ENCODE results near the gene CTBP2. TPM values are rescaled to one million over a fixed set of nuclear protein-coding genes. Genes with fewer than 3 reads are reported as not detected.

The CTBP2 gene
- total RNA-seq, 4 donors from 2014 or later, result 92.4 to 136 (median 125) TPM

DNA sequence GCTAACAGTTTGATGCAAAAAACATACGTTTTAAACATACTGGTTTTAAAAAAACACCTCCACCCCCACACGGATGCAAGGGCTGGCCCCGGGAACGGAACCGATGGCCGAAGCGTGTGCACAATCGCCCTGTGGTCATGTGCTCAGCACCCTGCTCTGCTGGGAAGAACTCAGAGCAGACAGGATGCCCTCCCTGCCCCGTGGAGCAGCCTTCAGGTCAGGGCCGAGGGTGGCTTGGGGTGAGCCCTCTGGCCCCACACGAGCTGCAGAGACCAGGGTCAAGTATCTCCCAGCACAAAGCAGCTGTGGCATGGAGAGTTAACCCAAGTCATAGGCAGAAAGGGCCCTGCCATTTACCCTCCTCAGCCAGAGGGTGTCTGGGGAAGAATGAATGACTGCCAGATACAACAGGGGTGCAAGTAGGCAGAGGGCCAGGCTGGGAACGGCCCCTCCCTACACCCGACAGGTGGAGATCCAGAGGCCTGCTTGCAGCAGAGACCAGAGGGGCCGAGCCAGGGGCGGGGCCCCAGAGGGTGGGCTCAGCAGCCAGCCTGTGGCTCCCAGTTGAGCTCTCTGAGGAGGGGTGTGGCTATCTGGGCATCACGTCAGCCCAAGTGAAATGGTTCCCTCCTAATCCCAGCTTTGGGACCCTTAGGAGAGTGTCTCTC lies 161.6 kb downstream of the CTBP2 start:
- TF ChIP-seq POLR2A (IDR thresholded peaks at IDR 0.05), result no peak
- TF ChIP-seq, protein P1, sequence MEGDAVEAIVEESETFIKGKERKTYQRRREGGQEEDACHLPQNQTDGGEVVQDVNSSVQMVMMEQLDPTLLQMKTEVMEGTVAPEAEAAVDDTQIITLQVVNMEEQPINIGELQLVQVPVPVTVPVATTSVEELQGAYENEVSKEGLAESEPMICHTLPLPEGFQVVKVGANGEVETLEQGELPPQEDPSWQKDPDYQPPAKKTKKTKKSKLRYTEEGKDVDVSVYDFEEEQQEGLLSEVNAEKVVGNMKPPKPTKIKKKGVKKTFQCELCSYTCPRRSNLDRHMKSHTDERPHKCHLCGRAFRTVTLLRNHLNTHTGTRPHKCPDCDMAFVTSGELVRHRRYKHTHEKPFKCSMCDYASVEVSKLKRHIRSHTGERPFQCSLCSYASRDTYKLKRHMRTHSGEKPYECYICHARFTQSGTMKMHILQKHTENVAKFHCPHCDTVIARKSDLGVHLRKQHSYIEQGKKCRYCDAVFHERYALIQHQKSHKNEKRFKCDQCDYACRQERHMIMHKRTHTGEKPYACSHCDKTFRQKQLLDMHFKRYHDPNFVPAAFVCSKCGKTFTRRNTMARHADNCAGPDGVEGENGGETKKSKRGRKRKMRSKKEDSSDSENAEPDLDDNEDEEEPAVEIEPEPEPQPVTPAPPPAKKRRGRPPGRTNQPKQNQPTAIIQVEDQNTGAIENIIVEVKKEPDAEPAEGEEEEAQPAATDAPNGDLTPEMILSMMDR (IDR thresholded peaks at IDR 0.05), result no peak
- intact Hi-C loops (cut with DNase I), result no loop called here
- no peak for DNase-seq
- no peaks in the 10 kb centered on the region for H3K4me1 ChIP-seq
- peak overlapping the region in 2 of 3 donors; percentile 17 to 36 for H3K27ac ChIP-seq
- no peaks in the 10 kb centered on the region for H3K27me3 ChIP-seq
- 81 to 91% methylated on average over 11 to 16 of the region's 16 CpGs for WGBS, 2 donors
- H3K9me3 ChIP-seq, result no peaks in the 10 kb centered on the region
- no peak overlapping the region for H3K4me3 ChIP-seq (replicated peaks in 1 of 3)
- peaks cover 79 to 87% of the 10 kb centered on the region in 2 donors for H3K36me3 ChIP-seq

- no peaks in the 10 kb centered on the region for H3K4me1 ChIP-seq
- no peaks in the 10 kb centered on the region for H3K27me3 ChIP-seq
- intact Hi-C loops (cut with DNase I), result no loop called here
- TF ChIP-seq, protein P1 (IDR thresholded peaks at IDR 0.05), result no peak
- no peak for TF ChIP-seq POLR2A (IDR thresholded peaks at IDR 0.05)
- WGBS, 2 donors, result 90 to 95% methylated on average over 30 to 33 of the region's 35 CpGs
- no peaks in the 10 kb centered on the region for H3K9me3 ChIP-seq
- no peak overlapping the region for H3K4me3 ChIP-seq (replicated peaks in 1 of 3)
- no peak overlapping the region for H3K27ac ChIP-seq
- DNase-seq, result no peak
- peaks cover 87 to 92% of the 10 kb centered on the region in 2 donors for H3K36me3 ChIP-seq
Observed at GRCh38 chr10:124997771-124998623, 162.4 kb downstream of the CTBP2 start.

DNA sequence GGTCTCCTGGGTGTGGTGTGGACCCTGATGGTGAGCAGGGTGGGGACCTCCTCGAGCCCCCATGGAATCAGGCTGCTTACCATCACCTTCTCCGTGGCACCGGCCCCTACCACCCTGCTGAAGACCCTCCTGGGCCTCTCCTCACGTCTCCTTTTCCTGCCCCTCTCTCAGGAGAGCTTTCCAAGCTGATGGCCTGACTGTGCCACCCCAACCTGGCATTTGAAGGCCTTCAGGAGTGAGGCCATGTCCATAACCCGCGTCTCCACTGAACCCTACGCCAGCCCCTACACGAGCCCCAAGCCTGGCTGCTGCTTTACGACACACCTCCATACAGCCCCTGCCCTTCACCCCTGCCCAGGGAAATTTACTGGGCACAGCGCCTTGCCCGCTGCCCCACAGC lies 163.1 kb downstream of the CTBP2 start:
- Histone ChIP-seq H3K27me3 (no peaks in the 10 kb centered on the region), H3K36me3 (peaks cover 88% of the 10 kb centered on the region in 2 donors), H3K27ac (no peak overlapping the region), H3K9me3 (no peaks in the 10 kb centered on the region), H3K4me3 (replicated peaks in 1 of 3) (no peak overlapping the region), H3K4me1 (no peaks in the 10 kb centered on the region)
- intact Hi-C loops (cut with DNase I), result no loop called here
- TF ChIP-seq, protein P1 (IDR thresholded peaks at IDR 0.05), result no peak
- no peak for TF ChIP-seq POLR2A (IDR thresholded peaks at IDR 0.05)
- DNase-seq, result no peak
- WGBS, 2 donors, result 95 to 97% methylated on average over 11 of the region's 11 CpGs

DNA sequence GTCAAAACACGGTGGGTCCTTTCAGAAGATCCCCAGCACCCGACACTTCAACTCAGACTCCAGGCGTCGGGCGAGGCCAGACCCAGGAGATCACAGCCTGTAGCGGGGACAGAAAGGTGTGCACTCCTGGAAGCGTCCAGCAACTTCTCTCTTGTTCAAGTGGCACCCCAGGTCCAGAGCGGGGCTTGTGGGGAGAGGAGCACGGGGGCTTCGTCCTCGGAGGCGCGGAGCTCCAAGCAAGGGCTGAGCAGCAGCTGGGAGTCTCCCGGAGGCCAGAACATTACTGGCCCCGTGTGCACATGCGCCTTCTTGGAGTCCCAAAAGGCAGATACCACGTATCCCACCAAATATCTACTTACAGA lies 163.5 kb downstream of the CTBP2 start:
- TF ChIP-seq POLR2A (IDR thresholded peaks at IDR 0.05), result no peak
- TF ChIP-seq, protein P1 (IDR thresholded peaks at IDR 0.05), result no peak
- Histone ChIP-seq H3K4me3 (replicated peaks in 1 of 3) (no peak overlapping the region), H3K27me3 (no peaks in the 10 kb centered on the region), H3K36me3 (peaks cover 86 to 88% of the 10 kb centered on the region in 2 donors), H3K4me1 (no peaks in the 10 kb centered on the region), H3K27ac (no peak overlapping the region), H3K9me3 (no peaks in the 10 kb centered on the region)
- WGBS, 2 donors, result 90 to 97% methylated on average over 5 to 14 of the region's 17 CpGs
- DNase-seq, result no peak
- intact Hi-C loops (cut with DNase I), result no loop called here

Measured in thyroid gland (tissue), 4 donors.